ENCODE measurements around the gene FIGNL1. TPM values are rescaled to one million over a fixed set of nuclear protein-coding genes. Genes with fewer than 3 reads are reported as not detected.

The FIGNL1 gene
- total RNA-seq, 1 donor from 2014 or later, result 69.0 TPM

- H3K27me3 Mint-ChIP-seq (ENCODE audit: insufficient read depth, low read depth), result no peaks in the 10 kb centered on the region
- Histone ChIP-seq H3K79me2 (ENCODE audit: low read depth) (no peaks in the 10 kb centered on the region), H2AFZ (replicated peaks) (no peak overlapping the region), H3K9me3 (ENCODE audit: low read depth) (no peaks in the 10 kb centered on the region), H3K4me1 (no peaks in the 10 kb centered on the region), H3K27me3 (no peaks in the 10 kb centered on the region), H3K4me3 (no peak overlapping the region), H4K20me1 (ENCODE audit: low read depth) (no peaks in the 10 kb centered on the region), H3K4me2 (no peak overlapping the region), H3K36me3 (no peaks in the 10 kb centered on the region), H3K27ac (no peak overlapping the region), H3K9ac (no peak overlapping the region), H3F3A (ENCODE audit: low read depth) (peaks cover 1% of the 10 kb centered on the region)
- H3K27ac Mint-ChIP-seq, result no peak overlapping the region
- H3K36me3 Mint-ChIP-seq, result peaks cover 2% of the 10 kb centered on the region
- H3K4me1 Mint-ChIP-seq, result no peaks in the 10 kb centered on the region
- no peak for TF ChIP-seq CTCF (IDR thresholded peaks at IDR 0.05)
- TF ChIP-seq EZH2 (IDR thresholded peaks at IDR 0.05), result no peak
- TF ChIP-seq EZH2phosphoT487 (IDR thresholded peaks at IDR 0.05), result no peak
- peaks cover 9% of the 10 kb centered on the region for H3K9me3 Mint-ChIP-seq
- no peak for DNase-seq (ENCODE audit: low spot score)
- no peak overlapping the region for H3K4me3 Mint-ChIP-seq
Measured at GRCh38 chr7:50456371-50457123, 6.4 kb upstream of the FIGNL1 start.

- Mint-ChIP-seq H3K9me3 (peaks cover 6% of the 10 kb centered on the region), H3K27me3 (ENCODE audit: insufficient read depth, low read depth) (no peaks in the 10 kb centered on the region), H3K36me3 (no peaks in the 10 kb centered on the region), H3K4me1 (no peaks in the 10 kb centered on the region), H3K4me3 (no peak overlapping the region), H3K27ac (no peak overlapping the region)
- Histone ChIP-seq H3K79me2 (ENCODE audit: low read depth) (no peaks in the 10 kb centered on the region), H3K36me3 (no peaks in the 10 kb centered on the region), H4K20me1 (ENCODE audit: low read depth) (no peaks in the 10 kb centered on the region), H3K27ac (no peak overlapping the region), H3K27me3 (no peaks in the 10 kb centered on the region), H3K4me1 (no peaks in the 10 kb centered on the region), H3F3A (ENCODE audit: low read depth) (peaks cover 8% of the 10 kb centered on the region), H3K4me2 (no peak overlapping the region), H3K4me3 (no peak overlapping the region), H2AFZ (replicated peaks) (no peak overlapping the region), H3K9ac (no peak overlapping the region), H3K9me3 (ENCODE audit: low read depth) (no peaks in the 10 kb centered on the region)
- TF ChIP-seq CTCF (IDR thresholded peaks at IDR 0.05), result no peak
- TF ChIP-seq EZH2phosphoT487 (IDR thresholded peaks at IDR 0.05), result no peak
- TF ChIP-seq EZH2 (IDR thresholded peaks at IDR 0.05), result no peak
- no peak for DNase-seq (ENCODE audit: low spot score)
Measured at GRCh38 chr7:50455658-50456057, 5.5 kb upstream of the FIGNL1 start.

- Histone ChIP-seq H3K79me2 (ENCODE audit: low read depth) (no peaks in the 10 kb centered on the region), H2AFZ (replicated peaks) (no peak overlapping the region), H3K36me3 (no peaks in the 10 kb centered on the region), H3K9ac (no peak overlapping the region), H3K27ac (no peak overlapping the region), H4K20me1 (ENCODE audit: low read depth) (no peaks in the 10 kb centered on the region), H3K4me2 (no peak overlapping the region), H3F3A (ENCODE audit: low read depth) (peaks cover 15% of the 10 kb centered on the region), H3K4me1 (no peaks in the 10 kb centered on the region), H3K27me3 (no peaks in the 10 kb centered on the region), H3K9me3 (ENCODE audit: low read depth) (no peaks in the 10 kb centered on the region), H3K4me3 (no peak overlapping the region)
- Mint-ChIP-seq H3K27me3 (ENCODE audit: insufficient read depth, low read depth) (no peaks in the 10 kb centered on the region), H3K36me3 (no peaks in the 10 kb centered on the region), H3K4me1 (no peaks in the 10 kb centered on the region), H3K27ac (no peak overlapping the region), H3K9me3 (peaks cover 6% of the 10 kb centered on the region), H3K4me3 (no peak overlapping the region)
- no peak for DNase-seq (ENCODE audit: low spot score)
- no peak for TF ChIP-seq EZH2phosphoT487 (IDR thresholded peaks at IDR 0.05)
- TF ChIP-seq CTCF (IDR thresholded peaks at IDR 0.05), result no peak
- no peak for TF ChIP-seq EZH2 (IDR thresholded peaks at IDR 0.05)
Measured at GRCh38 chr7:50454968-50455367, 4.8 kb upstream of the FIGNL1 start.
